ENCODE results near the gene MAP2K5. TPM values are rescaled to one million over a fixed set of nuclear protein-coding genes. Genes with fewer than 3 reads are reported as not detected.

The MAP2K5 gene
- total and polyA plus RNA-seq, 9 of the 15 experiments (the other 6 are each of a cell fraction or from before 2014, with no cell fraction given): 0.41 to 16.5 (median 7.5) TPM

- TF ChIP-seq KLF6 (CRISPR knock-in tag; IDR thresholded peaks at IDR 0.05; ENCODE audit: borderline replicate concordance): no peak
- peak; percentile 94 to 95 for TF ChIP-seq TRIM24 (IDR thresholded peaks at IDR 0.05)
- no peak for TF ChIP-seq SP1 (CRISPR knock-in tag; IDR thresholded peaks at IDR 0.05)
- no peak for TF ChIP-seq TAF7 (tag; IDR thresholded peaks at IDR 0.05)
- no peak for TF ChIP-seq ZNF280A (IDR thresholded peaks at IDR 0.05; ENCODE audit: low read depth, partially characterized antibody)
- TF ChIP-seq FIP1L1 (IDR thresholded peaks at IDR 0.05; ENCODE audit: low read depth, low read length, poor library complexity, severe bottlenecking): no peak
- TF ChIP-seq ELF4 (CRISPR knock-in tag; IDR thresholded peaks at IDR 0.05): no peak
- TF ChIP-seq MAFK (IDR thresholded peaks at IDR 0.05; ENCODE audit: low read length): no peak
- no peak for TF ChIP-seq CBX2 (IDR thresholded peaks at IDR 0.05; ENCODE audit: insufficient read depth, low read length, poor library complexity, severe bottlenecking)
- TF ChIP-seq RBM15 (IDR thresholded peaks at IDR 0.05; ENCODE audit: insufficient read depth, low read length): no peak
- no peak for TF ChIP-seq EGR1 (conservative IDR thresholded peaks at IDR 0.05)
- TF ChIP-seq E2F8 (IDR thresholded peaks at IDR 0.05; ENCODE audit: low read depth, partially characterized antibody): peak; percentile 28
- no peak for TF ChIP-seq FOXA3 (CRISPR knock-in tag; conservative IDR thresholded peaks at IDR 0.05 in 1 of 2, IDR thresholded peaks at IDR 0.05 in 1 of 2)
- no peak for TF ChIP-seq RBM39 (optimal IDR thresholded peaks at IDR 0.05; ENCODE audit: low read depth, low read length)
- TF ChIP-seq STAT5B (CRISPR knock-in tag; IDR thresholded peaks at IDR 0.05): no peak
- TF ChIP-seq POLR3A (IDR thresholded peaks at IDR 0.05; ENCODE audit: borderline replicate concordance, extremely low read depth, insufficient read depth, insufficient read length): no peak
- no peak for TF ChIP-seq RBM14 (IDR thresholded peaks at IDR 0.05; ENCODE audit: borderline replicate concordance, insufficient read depth, low read depth, low read length)
- no peak for TF ChIP-seq ZBTB12 (CRISPR knock-in tag; IDR thresholded peaks at IDR 0.05)
- TF ChIP-seq MBD2 (IDR thresholded peaks at IDR 0.05; ENCODE audit: borderline replicate concordance, low read depth): no peak
- TF ChIP-seq ZFP91 (CRISPR knock-in tag; IDR thresholded peaks at IDR 0.05): no peak
- TF ChIP-seq CBFB (CRISPR knock-in tag; IDR thresholded peaks at IDR 0.05): no peak
- TF ChIP-seq SMAD4 (CRISPR knock-in tag; conservative IDR thresholded peaks at IDR 0.05): peak; percentile 68
These were observed 138.1 kb downstream of the MAP2K5 start (continued) for GRCh38 chr15:67680641-67681040.
